HT1080 (cell line): ENCODE measurements around the gene CD96. TPM values are rescaled to one million over a fixed set of nuclear protein-coding genes. Genes with fewer than 3 reads are reported as not detected.
"Not testable (repeated sequence)": the region's sequence is repeated elsewhere in the genome, so short reads cannot be mapped to it uniquely, and the experiment has no call there.

Source experiments
- DNase-seq: peaks from one replicate; pipeline ENCODE4 v3.0.0-alpha.2; 2015; ENCODE audit warnings: low read depth
- total RNA-seq: library from RNA; depleted of rRNA; stranded (reverse); fragments of >200 nt; shearing (Covaris generic); gene quantifications from 2 replicates; pipeline ENCODE4 v1.2.3, GENCODE V29; 2014

CD96 gene
- total RNA-seq, 1 experiment from 2014 or later: 0.14 TPM

DNA sequence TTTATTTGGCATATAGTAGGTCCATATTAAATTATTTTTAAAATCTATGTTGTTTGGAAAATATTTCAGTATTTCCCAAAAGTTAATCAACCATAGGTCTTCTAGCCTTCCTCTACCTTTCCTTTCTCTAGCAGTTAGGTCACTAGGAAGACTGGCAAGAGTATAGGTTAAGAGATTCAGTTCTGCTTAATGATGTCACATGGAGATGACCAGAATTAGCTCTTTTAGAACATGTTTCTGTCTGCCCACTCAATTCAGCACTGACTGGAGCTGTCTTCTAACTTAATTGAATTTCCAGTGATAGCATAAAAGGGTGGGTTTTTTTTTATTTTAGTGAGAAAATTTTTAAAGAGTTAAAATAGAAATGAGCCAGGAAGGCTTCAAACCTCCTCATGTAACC lies 76.9 kb downstream of the CD96 start:
- no peak for DNase-seq

- peak; percentile 81 for DNase-seq
Measured at GRCh38 chr3:111619833-111620232, 77.8 kb downstream of the CD96 start.

GRCh38 chr3:111621535-111621934 lies 79.5 kb downstream of the CD96 start:
- DNase-seq: peak; percentile 31

DNA sequence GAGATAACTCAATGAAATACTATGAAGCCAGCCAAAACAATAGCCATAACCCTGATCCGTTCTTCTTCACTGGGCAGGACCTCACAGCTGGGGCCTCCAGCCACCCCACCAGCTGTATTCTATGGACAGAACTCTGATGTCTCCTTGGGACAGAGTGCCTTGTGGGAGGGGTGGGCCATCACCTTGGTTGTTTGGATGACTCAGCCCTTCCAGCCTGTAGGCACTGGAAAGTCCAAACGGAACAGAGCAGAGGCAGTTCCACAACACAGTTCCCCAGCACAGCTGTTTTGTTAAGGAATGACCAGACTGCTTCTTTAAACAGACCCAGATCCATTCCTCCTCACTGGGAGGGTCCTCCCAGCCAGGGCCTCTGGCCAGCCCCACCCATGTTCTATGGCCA lies 85.1 kb downstream of the CD96 start:
- peak; percentile 38 for DNase-seq

- not testable (repeated sequence) for DNase-seq
Measured at GRCh38 chr3:111629018-111629417, 87.0 kb downstream of the CD96 start.

GRCh38 chr3:111630638-111631037 lies 88.6 kb downstream of the CD96 start:
- not testable (repeated sequence) for DNase-seq

- no peak for DNase-seq
Measured at GRCh38 chr3:111635403-111635802, 93.4 kb downstream of the CD96 start.

DNA sequence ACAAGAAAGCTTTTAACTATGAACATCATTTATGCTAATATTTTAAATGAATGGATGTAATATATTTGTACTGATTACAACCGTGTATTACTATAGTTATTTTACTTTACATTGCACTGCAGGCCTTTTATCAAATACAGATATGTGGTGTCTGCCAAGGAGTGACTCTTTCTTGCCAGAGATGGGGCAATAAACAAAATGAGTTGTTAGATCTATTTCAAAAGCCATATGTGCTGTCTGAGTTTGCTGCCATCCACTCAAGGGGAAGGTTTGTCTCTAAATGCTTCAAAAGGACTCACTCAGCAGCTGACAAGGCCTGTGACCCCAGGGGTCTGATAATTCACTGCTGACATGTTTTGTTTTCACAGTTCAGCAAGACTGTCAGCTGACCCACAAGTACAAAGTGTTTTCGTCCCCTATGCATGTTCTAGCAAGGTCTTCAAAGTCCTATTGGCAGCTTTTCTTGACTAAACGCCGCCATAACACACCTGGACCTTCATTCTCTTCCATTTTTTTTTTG lies 94.4 kb downstream of the CD96 start:
- no peak for DNase-seq

DNA sequence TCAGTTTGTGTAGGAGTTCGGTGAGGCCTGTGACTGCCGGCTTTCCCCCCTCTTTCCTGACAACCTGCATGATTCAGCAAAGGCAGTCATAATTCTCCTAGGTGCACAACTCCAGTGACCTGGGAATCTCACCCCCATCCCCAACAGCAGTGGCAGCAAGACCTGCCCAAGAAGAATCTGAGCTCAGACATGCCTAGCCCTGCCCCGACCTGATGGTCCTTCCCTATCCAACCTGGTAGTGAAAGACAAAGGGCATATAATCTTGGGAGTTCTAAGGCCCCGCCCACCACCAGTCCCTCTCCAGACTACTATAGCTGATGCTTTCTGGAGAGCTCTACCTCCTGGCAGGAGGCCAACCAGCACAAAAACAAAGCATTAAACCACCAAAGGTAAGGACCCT lies 97.3 kb downstream of the CD96 start:
- DNase-seq: no peak

- DNase-seq: peak; percentile 41
Measured at GRCh38 chr3:111648991-111649579, 107.1 kb downstream of the CD96 start.

- no peak for DNase-seq
Measured at GRCh38 chr3:111650378-111651275, 108.6 kb downstream of the CD96 start.

DNA sequence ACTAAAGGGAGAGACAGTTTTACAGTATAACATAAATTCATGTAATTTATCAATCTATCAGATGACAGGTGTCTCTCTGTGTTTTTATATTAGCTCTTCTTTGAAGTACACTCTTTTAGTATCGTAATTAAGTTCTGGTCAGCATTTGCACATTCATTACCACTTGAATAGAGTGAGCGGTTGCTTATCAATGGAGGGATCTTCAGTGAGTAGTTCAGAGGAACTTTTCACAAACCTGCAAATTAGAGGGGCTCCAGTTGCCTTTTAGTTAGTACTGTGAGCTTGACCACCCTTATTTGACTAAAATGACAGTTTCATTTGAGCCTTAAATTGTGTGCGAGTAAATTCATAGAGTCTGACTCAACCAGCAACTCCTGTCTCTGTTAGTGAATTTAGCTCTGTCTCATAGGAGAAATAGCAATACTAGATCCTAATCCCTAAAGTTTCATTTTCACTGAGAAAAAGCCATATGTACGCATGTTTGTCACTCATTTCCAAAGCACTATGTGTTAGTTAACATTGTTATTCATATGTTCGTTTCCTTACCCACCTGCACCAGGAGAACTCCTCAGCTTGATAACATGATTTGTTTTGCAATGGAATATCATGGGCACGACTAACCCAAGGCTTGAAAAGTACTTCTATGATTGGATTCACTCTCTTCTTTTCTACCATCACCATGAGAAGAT lies 110.6 kb downstream of the CD96 start:
- DNase-seq: no peak

DNA sequence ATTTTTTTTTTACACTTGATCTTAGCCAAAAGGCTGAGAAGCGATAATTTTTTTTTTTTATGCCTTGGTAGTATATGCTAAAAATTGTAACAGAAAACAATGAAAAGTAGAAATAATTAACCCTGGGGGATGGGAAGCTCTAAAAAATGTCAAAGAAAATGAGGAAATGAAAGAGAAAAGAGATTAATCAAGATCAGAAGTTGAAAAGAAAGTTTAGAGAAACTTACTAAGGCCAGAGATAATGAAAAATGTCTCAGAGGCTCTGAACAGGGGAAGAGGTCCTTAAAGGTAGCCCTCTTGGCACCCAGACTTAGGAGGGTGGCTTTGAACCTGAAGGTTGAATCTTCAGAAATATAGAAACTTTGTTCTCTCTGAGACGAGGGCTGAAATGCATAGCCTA lies 111.8 kb downstream of the CD96 start:
- DNase-seq: no peak

DNA sequence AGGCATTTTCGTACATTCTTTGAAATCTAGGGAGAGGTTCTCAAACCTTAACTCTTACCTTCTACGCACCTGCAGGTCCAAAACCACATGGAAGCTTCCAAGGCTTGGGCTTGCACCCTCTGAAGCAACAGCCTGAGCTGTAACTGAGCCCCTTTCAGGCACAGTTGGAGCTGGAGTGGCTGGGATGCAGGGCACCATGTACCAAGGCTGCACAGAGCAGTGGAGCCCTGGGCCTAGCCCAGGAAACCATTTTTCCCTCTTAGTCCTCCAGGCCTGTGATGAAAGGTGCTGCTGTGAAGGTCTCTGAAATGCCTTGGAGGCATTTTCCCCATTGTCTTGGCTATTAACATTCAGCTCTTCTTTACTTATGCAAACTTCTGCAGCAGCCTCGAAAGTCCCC lies 120.0 kb downstream of the CD96 start:
- no peak for DNase-seq

GRCh38 chr3:111662907-111663306 lies 120.9 kb downstream of the CD96 start:
- no peak for DNase-seq

DNA sequence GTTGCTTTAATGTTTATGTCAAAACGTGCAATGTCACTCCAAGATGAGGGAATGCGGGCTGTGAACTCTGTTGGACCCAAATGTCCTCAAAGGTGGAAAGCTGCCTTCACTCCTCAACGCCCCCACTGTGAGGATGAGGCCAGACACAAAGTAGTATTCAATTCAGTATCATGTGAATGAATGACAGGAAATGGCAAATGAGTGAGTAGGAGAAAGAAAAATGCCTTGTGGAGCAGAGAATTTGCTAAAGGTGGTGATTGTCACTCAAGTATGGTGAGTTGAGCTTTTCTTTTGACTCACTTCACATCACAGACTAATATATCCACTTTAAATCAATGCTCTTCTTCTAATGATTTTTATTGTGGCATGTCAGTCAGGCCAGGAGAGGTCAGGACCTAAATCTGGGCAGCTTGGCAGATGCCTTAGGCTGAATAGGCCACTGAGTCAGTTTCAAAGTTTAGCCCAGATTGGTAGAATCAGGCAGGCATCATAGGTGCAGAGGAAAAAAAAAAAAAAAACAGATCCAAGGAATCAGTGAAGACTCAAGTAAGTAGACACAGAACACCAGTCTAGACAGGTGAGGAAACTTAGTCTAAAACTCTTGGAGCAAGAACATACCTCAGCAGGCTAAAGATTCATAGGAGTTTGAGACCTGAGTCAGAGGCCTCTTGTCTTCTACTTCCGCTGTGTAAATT lies 124.2 kb downstream of the CD96 start:
- DNase-seq: peak; percentile 74

DNA sequence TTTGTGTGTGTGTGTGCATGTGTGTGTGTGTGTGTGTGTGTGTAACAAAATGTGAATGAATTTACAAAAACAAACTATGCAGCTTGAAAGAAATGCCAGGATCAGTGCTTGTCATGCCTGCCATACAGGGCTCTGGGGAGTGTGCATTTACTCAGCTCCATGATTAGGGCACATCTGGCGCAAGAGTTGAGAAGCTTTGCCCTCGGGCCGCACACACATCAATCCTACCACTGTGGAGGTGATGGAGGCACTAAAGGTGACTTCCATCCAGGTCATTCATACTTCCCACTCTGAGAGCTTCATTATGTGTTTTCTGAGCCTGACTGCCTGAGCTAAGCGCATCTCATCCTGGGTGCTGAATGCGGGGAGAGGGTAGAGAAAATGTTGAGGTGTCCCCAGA lies 125.2 kb downstream of the CD96 start:
- DNase-seq: no peak

DNA sequence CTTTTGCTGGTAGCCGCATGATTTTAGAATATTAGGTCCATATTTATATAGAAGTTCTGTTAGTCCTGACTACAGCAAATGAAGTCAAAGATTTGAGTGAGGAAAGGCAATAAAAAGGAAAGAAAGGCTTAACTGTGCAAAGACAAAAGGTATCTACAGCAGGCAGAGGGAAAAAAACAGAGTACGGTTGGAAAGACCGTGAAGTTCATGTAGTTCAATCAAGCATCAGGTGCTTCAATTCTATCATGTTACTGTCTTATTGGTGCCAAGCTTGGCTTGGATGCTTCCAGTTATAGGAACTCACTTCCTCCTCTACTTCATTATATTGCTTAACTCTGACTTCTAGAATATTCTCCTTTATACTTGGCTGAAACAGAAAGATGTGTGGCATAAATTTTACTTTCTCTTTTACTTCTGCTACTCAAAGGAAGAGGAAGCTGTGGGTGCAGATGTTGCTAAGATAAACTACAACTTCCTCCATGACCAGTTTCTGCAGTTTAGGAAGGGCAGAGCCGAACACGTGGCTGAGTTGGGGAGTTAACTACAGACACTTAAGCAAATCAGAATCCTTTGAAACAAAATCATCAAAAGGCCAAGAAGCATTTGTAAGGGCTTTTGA lies 125.7 kb downstream of the CD96 start:
- peak; percentile 49 for DNase-seq

GRCh38 chr3:111668326-111668725 lies 126.3 kb downstream of the CD96 start:
- DNase-seq: no peak

DNA sequence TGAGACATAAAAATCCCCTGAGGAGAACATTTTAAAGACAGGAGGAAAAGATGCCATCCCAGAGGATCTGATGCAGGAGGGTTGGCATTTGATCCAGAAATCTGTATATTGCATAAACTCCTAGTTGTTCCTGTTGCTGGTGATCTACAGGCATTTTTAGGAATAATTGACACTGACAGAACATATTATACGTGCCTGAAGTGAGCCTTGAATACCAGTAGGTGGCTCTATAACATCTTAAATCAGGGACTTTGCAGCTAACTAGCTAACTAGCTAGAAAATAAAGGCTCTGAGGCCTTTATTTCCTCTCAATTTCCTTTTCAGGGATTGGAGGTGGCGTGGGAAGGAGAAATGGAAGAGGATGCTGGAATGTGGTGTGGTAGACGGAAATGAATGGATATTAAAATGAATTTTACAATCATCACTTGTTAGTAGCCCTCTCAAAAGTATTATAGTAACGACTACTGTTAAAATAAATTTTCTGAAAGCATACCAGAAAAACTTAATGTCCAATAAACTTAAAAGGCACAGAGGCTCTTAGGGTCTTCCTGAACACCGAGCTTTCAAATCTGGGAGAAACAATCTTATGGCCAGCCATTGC lies 127.0 kb downstream of the CD96 start:
- DNase-seq: peak; percentile 83
